GM23338 (cell line): ENCODE measurements around the gene MYO18B. TPM values are rescaled to one million over a fixed set of nuclear protein-coding genes. Genes with fewer than 3 reads are reported as not detected.
A peak's percentile ranks its signal among the peaks of the same experiment; 100 is the strongest.

Experiments used
- ATAC-seq: fragments of 200-7000 bp; cut with Tn5 transposase; 3 replicates; pipeline ENCODE4 v1.9.1; 2020
- DNase-seq: peaks from one replicate; pipeline ENCODE4 v3.0.0-alpha.2; 2015; ENCODE audit warnings: low spot score
- H2AFZ ChIP-seq: fragments of 200-600 bp; sonication (generic); 2 replicates; pipeline ENCODE4 v1.8.0; 2016; ENCODE audit warnings: antibody characterized with exemption, mild to moderate bottlenecking, moderate library complexity
- H3F3A ChIP-seq: fragments of 200-600 bp; sonication (generic); replicated peaks from 2 replicates; pipeline ENCODE4 v1.8.0; 2017; ENCODE audit warnings: antibody characterized with exemption, mixed run types, low read depth
- H3K27ac ChIP-seq: fragments of 200-600 bp; sonication (generic); 2 replicates; pipeline ENCODE4 v1.6.1; 2016; ENCODE audit warnings: low read depth
- H3K27me3 ChIP-seq: fragments of 200-600 bp; sonication (generic); 2 replicates; pipeline ENCODE4 v1.8.0; 2016; ENCODE audit warnings: mild to moderate bottlenecking, mixed run types, moderate library complexity; ENCODE audit not compliant: insufficient read depth
- H3K36me3 ChIP-seq: fragments of 200-600 bp; sonication (generic); 2 replicates; pipeline ENCODE4 v1.8.0; 2016; ENCODE audit warnings: mild to moderate bottlenecking; ENCODE audit not compliant: insufficient read depth
- H3K4me1 ChIP-seq: fragments of 200-600 bp; sonication (generic); 2 replicates; pipeline ENCODE4 v1.8.0; 2016; ENCODE audit warnings: mild to moderate bottlenecking, moderate library complexity; ENCODE audit not compliant: insufficient read depth
- H3K4me2 ChIP-seq: fragments of 200-600 bp; sonication (generic); 2 replicates; pipeline ENCODE4 v1.7.1; 2017; ENCODE audit warnings: mixed run types
- H3K4me3 ChIP-seq: fragments of 200-600 bp; sonication (generic); 2 replicates; pipeline ENCODE4 v1.6.1; 2016; ENCODE audit warnings: mixed run types
- H3K79me2 ChIP-seq: fragments of 200-600 bp; sonication (generic); replicated peaks from 2 replicates; pipeline ENCODE4 v1.8.0; 2017; ENCODE audit warnings: mild to moderate bottlenecking; ENCODE audit not compliant: insufficient read depth
- H3K9me2 ChIP-seq: fragments of 200-600 bp; sonication (generic); 2 replicates; pipeline ENCODE4 v1.8.0; 2017; ENCODE audit not compliant: insufficient read depth
- H4K20me1 ChIP-seq: fragments of 200-600 bp; sonication (generic); replicated peaks from 2 replicates; pipeline ENCODE4 v1.8.0; 2017; ENCODE audit warnings: mild to moderate bottlenecking; ENCODE audit not compliant: insufficient read depth
- H3K27ac Mint-ChIP-seq: 2 replicates; pipeline ENCODE4 v1.8.0; 2020; ENCODE audit warnings: inconsistent platforms, mild to moderate bottlenecking, moderate library complexity, mixed read lengths
- H3K27me3 Mint-ChIP-seq: 3 replicates; pipeline ENCODE4 v1.8.0; 2022; ENCODE audit warnings: low read depth, mild to moderate bottlenecking, moderate library complexity, mixed read lengths, inconsistent platforms; ENCODE audit not compliant: insufficient read depth, poor library complexity
- H3K36me3 Mint-ChIP-seq: 3 replicates; pipeline ENCODE4 v1.8.0; 2021; ENCODE audit warnings: low read depth, mild to moderate bottlenecking, inconsistent platforms, moderate library complexity, mixed read lengths
- H3K4me1 Mint-ChIP-seq: 3 replicates; pipeline ENCODE4 v1.8.0; 2020; ENCODE audit warnings: mild to moderate bottlenecking, inconsistent platforms, mixed read lengths
- H3K4me3 Mint-ChIP-seq: 3 replicates; pipeline ENCODE4 v1.8.0; 2021; ENCODE audit warnings: moderate library complexity, mild to moderate bottlenecking, inconsistent platforms, mixed read lengths
- H3K9me3 Mint-ChIP-seq: 3 replicates; pipeline ENCODE4 v1.8.0; 2020; ENCODE audit warnings: moderate library complexity, mild to moderate bottlenecking, inconsistent platforms, mixed read lengths
- CTCF ChIP-seq, 2 experiments: fragments of 200-600 bp in 1 of 2; sonication (generic) in 1 of 2; conservative IDR thresholded peaks; 2 replicates each; pipeline versions ENCODE4 v1.5.1 to v1.6.1; 2016 to 2017; ENCODE audit warnings: antibody characterized with exemption in 2 of 2, low read depth in 2 of 2, mild to moderate bottlenecking in 2 of 2, moderate library complexity in 1 of 2
- ETS1 ChIP-seq: IDR thresholded peaks from 2 replicates; pipeline ENCODE4 v1.6.1; 2016; ENCODE audit warnings: antibody characterized with exemption
- JUNB ChIP-seq: IDR thresholded peaks from one replicate; pipeline ENCODE4 v1.6.1; 2016; ENCODE audit warnings: antibody characterized with exemption; ENCODE audit not compliant: unreplicated experiment
- NANOG ChIP-seq: IDR thresholded peaks from 2 replicates; pipeline ENCODE4 v1.6.1; 2016; ENCODE audit warnings: antibody characterized with exemption, borderline replicate concordance
- REST ChIP-seq: IDR thresholded peaks from one replicate; pipeline ENCODE4 v1.6.1; 2018; ENCODE audit warnings: antibody characterized with exemption; ENCODE audit not compliant: unreplicated experiment
- STAT1 ChIP-seq: IDR thresholded peaks from one replicate; pipeline ENCODE4 v1.6.1; 2016; ENCODE audit warnings: antibody characterized with exemption; ENCODE audit not compliant: unreplicated experiment
- ZNF331 ChIP-seq: fragments of 250-450 bp; sonication (Bioruptor Pico); IDR thresholded peaks from 2 replicates; pipeline ENCODE4 v1.5.0; 2020; ENCODE audit warnings: low read depth, mild to moderate bottlenecking, moderate library complexity
- ZNF462 ChIP-seq: fragments of 250-450 bp; sonication (Bioruptor Pico); IDR thresholded peaks from 2 replicates; pipeline ENCODE4 v1.5.0; 2020; ENCODE audit warnings: mild to moderate bottlenecking, moderate library complexity
- polyA plus RNA-seq: library from polyadenylated mRNA; unstranded; fragments of >200 nt; fragmentation: Nextera tagmentation; extraction: Ambion mirVana; gene quantifications from 2 replicates; pipeline ENCODE4 v1.2.1, GENCODE V29; 2016
- total RNA-seq: library from RNA; depleted of rRNA; stranded (reverse); fragments of >200 nt; shearing (Covaris generic); gene quantifications from 2 replicates; pipeline ENCODE4 v1.2.3, GENCODE V29; 2014

MYO18B gene
- total and polyA plus RNA-seq, 2 experiments from 2014 or later, result 0.36 to 0.45 TPM

- no peak for TF ChIP-seq STAT1
- TF ChIP-seq CTCF (conservative IDR thresholded peaks at IDR 0.05; ENCODE audit: low read depth in 2 of 2), result no peak
- TF ChIP-seq ZNF331, result no peak
- TF ChIP-seq ETS1, result no peak
Measured at GRCh38 chr22:25896592-25896991, 154.6 kb downstream of the MYO18B start (continued).

- Histone ChIP-seq H4K20me1 (no peaks in the 10 kb centered on the region), H3K9me2 (no peaks in the 10 kb centered on the region; the same call in 1 of the 2 replicates), H2AFZ (no peak overlapping the region), H3K27me3 (0 out of 2 replicates have a peak, but pooled peaks cover 2% of the 10 kb centered on the region), H3K4me3 (no peak overlapping the region), H3K4me1 (no peaks in the 10 kb centered on the region; the same call in none of the 2 replicates), H3F3A (no peaks in the 10 kb centered on the region), H3K27ac (no peak overlapping the region), H3K79me2 (no peaks in the 10 kb centered on the region), H3K36me3 (no peaks in the 10 kb centered on the region), H3K4me2 (no peak overlapping the region)
- no peak for TF ChIP-seq REST
- TF ChIP-seq ZNF462 (CRISPR knock-in tag), result no peak
- no peak for TF ChIP-seq JUNB
- TF ChIP-seq CTCF (conservative IDR thresholded peaks at IDR 0.05; ENCODE audit: low read depth in 2 of 2), result peak; percentile 76 to 79
- TF ChIP-seq NANOG, result no peak
- ATAC-seq, result peak; percentile 74
- Mint-ChIP-seq H3K36me3 (no peaks in the 10 kb centered on the region), H3K4me3 (no peak overlapping the region), H3K9me3 (no peaks in the 10 kb centered on the region), H3K4me1 (peaks cover 6% of the 10 kb centered on the region), H3K27ac (no peak overlapping the region; the same call in 1 of the 2 replicates), H3K27me3 (peaks cover 4% of the 10 kb centered on the region)
- DNase-seq, result peak; percentile 79
Measured at GRCh38 chr22:25898707-25899365, 156.8 kb downstream of the MYO18B start.
